HG03565 (cell line): ENCODE results near the gene LAMB2.

Experiments used
- ATAC-seq: cut with Tn5 transposase; IDR thresholded peaks from one replicate; pipeline ENCODE4 v1.9.1; 2021; ENCODE audit warnings: mild to moderate bottlenecking, moderate library complexity; ENCODE audit not compliant: unreplicated experiment

Gene LAMB2

GRCh38 chr3:49076646-49077045, 56.2 kb downstream of the LAMB2 start:
- no peak for ATAC-seq

GRCh38 chr3:49076116-49076515, 56.7 kb downstream of the LAMB2 start:
- no peak for ATAC-seq
